ENCODE data around the gene ANKK1. TPM values are rescaled to one million over a fixed set of nuclear protein-coding genes. Genes with fewer than 3 reads are reported as not detected.

The ANKK1 gene
- total and polyA plus RNA-seq, 2 donors (not counting 1 experiment from before 2014, with no cell fraction given), result 0.89 to 5.3 TPM

DNA sequence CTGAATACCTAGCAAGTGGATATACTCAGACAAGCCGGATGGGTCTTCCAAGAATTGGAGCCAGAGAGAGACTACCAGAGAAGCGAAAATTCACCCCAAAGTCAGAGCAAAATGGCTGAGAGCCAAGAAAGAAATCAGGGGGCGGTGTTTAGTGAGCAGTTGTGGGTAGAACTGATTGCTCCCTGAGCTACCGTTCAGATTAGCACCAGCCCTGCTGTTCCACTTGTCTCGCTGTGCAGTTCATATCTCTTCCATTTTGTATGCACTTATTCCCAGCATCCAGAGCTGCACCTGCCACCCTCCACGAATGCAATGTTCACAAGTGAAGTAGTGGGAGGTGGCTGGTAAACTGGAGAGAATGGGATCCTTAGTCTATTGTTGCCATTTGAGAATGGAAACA is 62.2 kb downstream of the ANKK1 start:
- POLR2A ChIA-PET, result no interaction called here
- H3K27me3 Mint-ChIP-seq, result peaks cover 27% of the 10 kb centered on the region
- Histone ChIP-seq H4K20me1 (ENCODE audit: control insufficient read depth, insufficient read depth, low read length, poor library complexity, severe bottlenecking) (no peaks in the 10 kb centered on the region), H3K4me3 (ENCODE audit: control extremely low read depth in 1 of 5, extremely low read depth in 1 of 5, insufficient read depth in 1 of 5, low read depth in 2 of 5, low read length in 4 of 5) (no peak overlapping the region), H3K79me2 (ENCODE audit: control insufficient read depth, insufficient read depth, low read length) (no peaks in the 10 kb centered on the region), H3K9ac (ENCODE audit: low read length) (no peak overlapping the region), H3K36me3 (replicated peaks in 1 of 2; ENCODE audit: control extremely low read depth in 1 of 2, control insufficient read depth in 1 of 2, extremely low read depth in 1 of 2, insufficient read depth in 2 of 2, low read length in 1 of 2) (no peaks in the 10 kb centered on the region), H3K27ac (ENCODE audit: low read length in 2 of 2) (no peak overlapping the region), H3K4me1 (ENCODE audit: control insufficient read depth in 2 of 2, insufficient read depth in 2 of 2, low read length in 2 of 2) (no peaks in the 10 kb centered on the region), H3K27me3 (replicated peaks in 1 of 4; ENCODE audit: control extremely low read depth in 1 of 4, control insufficient read depth in 3 of 4, insufficient read depth in 4 of 4, low read length in 3 of 4) (no peaks in the 10 kb centered on the region), H2AFZ (ENCODE audit: insufficient read depth, low read depth, low read length, poor library complexity, severe bottlenecking) (no peak overlapping the region), H3K4me2 (replicated peaks; ENCODE audit: low read depth, low read length, poor library complexity, severe bottlenecking) (no peak overlapping the region), H3K9me3 (ENCODE audit: control extremely low read depth in 1 of 3, control insufficient read depth in 2 of 3, insufficient read depth in 1 of 3, low read length in 2 of 3) (no peaks in the 10 kb centered on the region)
- intact Hi-C loops (cut with micrococcal nuclease), result no loop called here
- no peaks in the 10 kb centered on the region for H3K4me1 Mint-ChIP-seq
- no peak for TF ChIP-seq EZH2 (IDR thresholded peaks at IDR 0.05; ENCODE audit: borderline replicate concordance, insufficient read depth, low read depth, low read length, poor library complexity, severe bottlenecking)
- TF ChIP-seq, protein P1, sequence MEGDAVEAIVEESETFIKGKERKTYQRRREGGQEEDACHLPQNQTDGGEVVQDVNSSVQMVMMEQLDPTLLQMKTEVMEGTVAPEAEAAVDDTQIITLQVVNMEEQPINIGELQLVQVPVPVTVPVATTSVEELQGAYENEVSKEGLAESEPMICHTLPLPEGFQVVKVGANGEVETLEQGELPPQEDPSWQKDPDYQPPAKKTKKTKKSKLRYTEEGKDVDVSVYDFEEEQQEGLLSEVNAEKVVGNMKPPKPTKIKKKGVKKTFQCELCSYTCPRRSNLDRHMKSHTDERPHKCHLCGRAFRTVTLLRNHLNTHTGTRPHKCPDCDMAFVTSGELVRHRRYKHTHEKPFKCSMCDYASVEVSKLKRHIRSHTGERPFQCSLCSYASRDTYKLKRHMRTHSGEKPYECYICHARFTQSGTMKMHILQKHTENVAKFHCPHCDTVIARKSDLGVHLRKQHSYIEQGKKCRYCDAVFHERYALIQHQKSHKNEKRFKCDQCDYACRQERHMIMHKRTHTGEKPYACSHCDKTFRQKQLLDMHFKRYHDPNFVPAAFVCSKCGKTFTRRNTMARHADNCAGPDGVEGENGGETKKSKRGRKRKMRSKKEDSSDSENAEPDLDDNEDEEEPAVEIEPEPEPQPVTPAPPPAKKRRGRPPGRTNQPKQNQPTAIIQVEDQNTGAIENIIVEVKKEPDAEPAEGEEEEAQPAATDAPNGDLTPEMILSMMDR (IDR thresholded peaks at IDR 0.05), result no peak
- H3K4me3 Mint-ChIP-seq, result no peak overlapping the region
- DNase-seq (no peak), ATAC-seq (ENCODE audit: low read depth) (no peak)
- H3K9me3 Mint-ChIP-seq (ENCODE audit: insufficient read depth), result no peaks in the 10 kb centered on the region
- CTCF ChIA-PET, result interaction anchor here (1.0 kb wide), 1 partner anchor 83 kb away, joined by 4 read pairs; no protein-coding TSS in a partner anchor
- 95% methylated on average over 3 of the region's 6 CpGs for WGBS (ENCODE audit: insufficient coverage)
- no peak overlapping the region for H3K27ac Mint-ChIP-seq

Small RNA genes within 50 kb of the gene (small RNA-seq; reads per million reads assigned to genes)
- gene MIR4301 (ENCODE audit: insufficient read length, low read depth, low replicate concordance), result not detected

Other genes starting within 250 kb of the ANKK1 start
- 47.3 and 63.8 TPM in 2 replicates for gene TTC12, start 73.2 kb upstream of the ANKK1 start, total RNA-seq
- 9.0 and 21.3 TPM in 2 replicates for gene TTC12, start 73.2 kb upstream of the ANKK1 start, polyA plus RNA-seq
- gene DRD2, start 87.6 kb downstream of the ANKK1 start, total RNA-seq, result not detected in 2 replicates
- not detected in 2 replicates for gene DRD2, start 87.6 kb downstream of the ANKK1 start, polyA plus RNA-seq

Data from B cell (primary cell).